Neuronal stem cell (in vitro differentiated cells): ENCODE data around the gene RALGAPA2.

Experiments used
- DNase-seq: peaks from one replicate; pipeline ENCODE4 v3.0.0-alpha.2; 2013; ENCODE audit warnings: low spot score
- H2AFZ ChIP-seq: one replicate; pipeline ENCODE4 v1.6.1; 2013; ENCODE audit warnings: mild to moderate bottlenecking, low read length, inconsistent platforms
- H2AK5ac ChIP-seq: 2 replicates; pipeline ENCODE4 v1.6.1; 2013; ENCODE audit warnings: low read depth, mild to moderate bottlenecking, inconsistent platforms, low read length, moderate library complexity, mixed read lengths
- H2BK120ac ChIP-seq: 2 replicates; pipeline ENCODE4 v1.6.1; 2013; ENCODE audit warnings: low read depth, mild to moderate bottlenecking, inconsistent platforms, low read length, moderate library complexity, mixed read lengths
- H2BK12ac ChIP-seq: one replicate; pipeline ENCODE4 v1.6.1; 2013; ENCODE audit warnings: low read length, inconsistent platforms
- H2BK15ac ChIP-seq: 2 replicates; pipeline ENCODE4 v1.6.1; 2013; ENCODE audit warnings: mild to moderate bottlenecking, low read length, inconsistent platforms, mixed read lengths
- H2BK5ac ChIP-seq: one replicate; pipeline ENCODE4 v1.6.1; 2013; ENCODE audit warnings: inconsistent platforms, mild to moderate bottlenecking, low read length, moderate library complexity
- H3K14ac ChIP-seq: one replicate; pipeline ENCODE4 v1.6.1; 2013; ENCODE audit warnings: low read length, inconsistent platforms
- H3K18ac ChIP-seq: 2 replicates; pipeline ENCODE4 v1.6.1; 2013; ENCODE audit warnings: low read length, inconsistent platforms
- H3K23ac ChIP-seq: 2 replicates; pipeline ENCODE4 v1.6.1; 2013; ENCODE audit warnings: low read depth, mild to moderate bottlenecking, mixed read lengths, low read length, inconsistent platforms; ENCODE audit not compliant: poor library complexity
- H3K27ac ChIP-seq: replicated peaks from 3 replicates; pipeline ENCODE4 v1.5.1; 2013; ENCODE audit warnings: low read length, inconsistent platforms
- H3K27me3 ChIP-seq, 3 experiments: 2 replicates each; pipeline ENCODE4 v1.6.1; 2013; ENCODE audit warnings: low read length in 3 of 3, mild to moderate bottlenecking in 2 of 3, inconsistent platforms in 1 of 3, low read depth in 1 of 3, mixed read lengths in 1 of 3, moderate library complexity in 1 of 3; ENCODE audit not compliant: control insufficient read depth in 3 of 3, insufficient read depth in 3 of 3
- H3K36me3 ChIP-seq, 2 donors: replicated peaks in 1 of 2; 2 replicates each; pipeline ENCODE4 v1.6.1; 2013; ENCODE audit warnings: low read length in 2 of 2; ENCODE audit not compliant: control insufficient read depth in 2 of 2, insufficient read depth in 2 of 2
- H3K4ac ChIP-seq: 2 replicates; pipeline ENCODE4 v1.6.1; 2013; ENCODE audit warnings: inconsistent platforms, mild to moderate bottlenecking, low read length, moderate library complexity
- H3K4me1 ChIP-seq, 2 donors: 1 replicate in 1 of 2; 2 replicates in 1 of 2; pipeline ENCODE4 v1.6.1; 2013; ENCODE audit warnings: low read length in 2 of 2, low read depth in 1 of 2; ENCODE audit not compliant: control insufficient read depth in 2 of 2, insufficient read depth in 1 of 2
- H3K4me2 ChIP-seq: one replicate; pipeline ENCODE4 v1.6.1; 2013; ENCODE audit warnings: mild to moderate bottlenecking, low read length, inconsistent platforms; ENCODE audit not compliant: insufficient read depth, poor library complexity, severe bottlenecking
- H3K4me3 ChIP-seq, 2 donors: 2 replicates each; pipeline ENCODE4 v1.5.1; 2013; ENCODE audit warnings: low read length in 2 of 2, mild to moderate bottlenecking in 2 of 2, inconsistent platforms in 1 of 2, moderate library complexity in 1 of 2
- H3K79me1 ChIP-seq: one replicate; pipeline ENCODE4 v1.6.1; 2013; ENCODE audit warnings: low read depth, mild to moderate bottlenecking, inconsistent platforms, low read length, moderate library complexity
- H3K9ac ChIP-seq: one replicate; pipeline ENCODE4 v1.6.1; 2013; ENCODE audit warnings: mild to moderate bottlenecking, low read depth, low read length, inconsistent platforms; ENCODE audit not compliant: poor library complexity
- H3K9me3 ChIP-seq, 2 donors: replicated peaks in 1 of 2; 2 replicates each; pipeline versions ENCODE3 to v1.6.1; 2013; ENCODE audit warnings: low read length in 2 of 2, mild to moderate bottlenecking in 2 of 2, inconsistent platforms in 1 of 2, low read depth in 1 of 2, mixed read lengths in 1 of 2, moderate library complexity in 1 of 2; ENCODE audit not compliant: control insufficient read depth in 2 of 2, insufficient read depth in 1 of 2
- H4K8ac ChIP-seq: one replicate; pipeline ENCODE4 v1.6.1; 2013; ENCODE audit warnings: low read depth, mild to moderate bottlenecking, inconsistent platforms, low read length, moderate library complexity
- H4K91ac ChIP-seq: one replicate; pipeline ENCODE4 v1.6.1; 2013; ENCODE audit warnings: low read length, low read depth, mild to moderate bottlenecking, inconsistent platforms; ENCODE audit not compliant: poor library complexity
- WGBS, 2 donors: extraction: QIAGEN DNeasy Blood & Tissue Kit; methylation state at CpG; one replicate each; pipeline ENCODE4 v1.1.7; 2013; ENCODE audit warnings: missing lambda C conversion rate in 2 of 2, mixed read lengths in 1 of 2; ENCODE audit not compliant: insufficient read length in 2 of 2, insufficient replicate concordance in 1 of 2; ENCODE audit errors: extremely low coverage in 2 of 2; 5-methylcytosine and 5-hydroxymethylcytosine counted together

Gene RALGAPA2

DNA sequence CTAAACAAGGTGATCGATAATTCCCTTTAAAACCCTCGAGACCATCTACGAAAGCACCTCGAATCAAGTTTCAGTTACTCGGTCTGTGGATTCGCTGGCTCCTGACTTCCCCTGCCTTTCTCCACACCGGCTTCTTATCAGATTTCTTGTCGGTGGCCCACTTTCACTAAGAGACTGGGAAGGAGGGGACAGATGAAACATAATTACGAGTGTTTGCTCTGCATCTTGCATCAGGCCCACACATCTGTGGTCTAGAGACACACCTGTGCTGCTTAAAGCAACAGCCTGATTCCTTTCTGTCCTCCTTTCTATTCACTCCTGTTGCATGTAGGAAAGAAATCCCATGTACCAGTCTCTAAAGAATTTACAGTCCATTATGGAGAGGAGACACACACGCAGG lies 306.8 kb downstream of the RALGAPA2 start:
- H3K4ac ChIP-seq = no peak overlapping the region
- no CpG with 5 or more reads among the region's 10 CpGs for WGBS, 2 donors
- no peak overlapping the region for H2BK15ac ChIP-seq
- no peak overlapping the region for H2BK120ac ChIP-seq
- no peak overlapping the region for H4K8ac ChIP-seq
- no peak overlapping the region for H3K4me3 ChIP-seq
- no peaks in the 10 kb centered on the region for H3K79me1 ChIP-seq
- H3K23ac ChIP-seq = no peak overlapping the region
- H2AFZ ChIP-seq = no peak overlapping the region
- H2AK5ac ChIP-seq = no peak overlapping the region
- no peak overlapping the region for H4K91ac ChIP-seq
- no peak overlapping the region for H3K18ac ChIP-seq
- DNase-seq = no peak
- no peaks in the 10 kb centered on the region for H3K27me3 ChIP-seq
- no peaks in the 10 kb centered on the region for H3K36me3 ChIP-seq
- no peak overlapping the region for H2BK12ac ChIP-seq
- H3K9ac ChIP-seq = no peak overlapping the region
- H3K14ac ChIP-seq = no peak overlapping the region
- no peak overlapping the region for H2BK5ac ChIP-seq
- H3K4me1 ChIP-seq = peaks cover 1 to 16% of the 10 kb centered on the region in 2 donors
- H3K27ac ChIP-seq = no peak overlapping the region
- no peak overlapping the region for H3K4me2 ChIP-seq
- H3K9me3 ChIP-seq = no peaks in the 10 kb centered on the region

DNA sequence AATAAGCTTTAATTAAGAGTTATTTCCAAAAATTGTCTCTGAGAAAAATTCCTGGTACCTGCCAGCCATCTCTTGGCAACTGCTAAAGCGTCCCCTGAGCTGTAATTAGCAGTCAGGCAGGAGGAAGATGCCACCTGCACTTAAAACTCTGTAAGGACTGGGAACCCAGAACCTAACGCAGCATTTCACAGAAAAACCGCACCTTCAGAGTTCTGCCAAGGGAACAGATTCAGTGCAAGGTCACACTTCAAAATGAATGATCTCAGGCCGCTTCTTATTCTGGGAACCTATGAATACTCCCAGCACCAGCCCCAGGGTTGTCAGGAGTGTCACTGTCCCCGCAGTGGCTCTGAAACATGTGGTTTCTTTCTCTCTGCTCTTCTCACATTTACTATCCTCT lies 307.8 kb downstream of the RALGAPA2 start:
- Histone ChIP-seq H2BK5ac (no peak overlapping the region), H2BK12ac (no peak overlapping the region), H3K4me2 (no peak overlapping the region), H3K4ac (no peak overlapping the region), H3K14ac (no peak overlapping the region), H3K36me3 (no peaks in the 10 kb centered on the region), H4K8ac (no peak overlapping the region), H3K4me3 (no peak overlapping the region), H3K9me3 (no peaks in the 10 kb centered on the region), H4K91ac (no peak overlapping the region), H3K27ac (no peak overlapping the region), H3K18ac (no peak overlapping the region), H2AFZ (no peak overlapping the region), H3K9ac (no peak overlapping the region), H2AK5ac (no peak overlapping the region), H3K23ac (no peak overlapping the region), H3K27me3 (peaks cover 0 to 2% (median 0%) of the 10 kb centered on the region in 3 experiments), H2BK120ac (no peak overlapping the region), H3K79me1 (no peaks in the 10 kb centered on the region), H3K4me1 (peaks cover 6 to 7% of the 10 kb centered on the region in 2 donors), H2BK15ac (no peak overlapping the region)
- no CpG with 5 or more reads among the region's 5 CpGs for WGBS, 2 donors
- no peak for DNase-seq

DNA sequence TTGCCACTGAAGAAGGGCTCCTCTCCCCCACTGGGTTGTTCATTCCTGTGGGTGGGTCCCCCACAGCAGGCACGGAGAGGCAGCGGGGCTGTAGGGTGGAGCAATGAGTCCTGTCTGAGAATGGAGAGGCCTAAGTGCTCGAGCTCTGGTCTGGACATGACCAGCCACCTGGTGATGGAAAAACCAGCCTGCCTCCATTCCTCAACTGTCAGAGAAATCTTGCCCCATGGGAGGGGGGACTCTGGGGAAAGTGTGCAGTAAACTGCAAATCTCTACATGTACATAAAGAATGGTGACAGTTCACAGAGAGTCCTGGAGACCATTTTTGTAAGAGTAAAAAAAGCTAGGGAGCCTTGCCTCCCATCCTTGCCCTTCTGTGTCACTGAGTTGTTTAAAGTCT lies 310.5 kb downstream of the RALGAPA2 start:
- no peak overlapping the region for H4K91ac ChIP-seq
- no peak overlapping the region for H3K27ac ChIP-seq
- no peak overlapping the region for H3K4ac ChIP-seq
- no peak overlapping the region for H3K4me3 ChIP-seq
- no peak overlapping the region for H3K9ac ChIP-seq
- no peak overlapping the region for H4K8ac ChIP-seq
- peaks cover 0 to 6% of the 10 kb centered on the region in 2 donors for H3K4me1 ChIP-seq
- H3K18ac ChIP-seq = no peak overlapping the region
- H2BK120ac ChIP-seq = no peak overlapping the region
- no peak overlapping the region for H3K23ac ChIP-seq
- no peak overlapping the region for H2AK5ac ChIP-seq
- no peak for DNase-seq
- no peak overlapping the region for H2BK5ac ChIP-seq
- H3K14ac ChIP-seq = no peak overlapping the region
- H3K27me3 ChIP-seq = peaks cover 0 to 19% (median 0%) of the 10 kb centered on the region in 3 experiments
- H3K4me2 ChIP-seq = no peak overlapping the region
- no CpG with 5 or more reads among the region's 3 CpGs for WGBS, 2 donors
- H3K79me1 ChIP-seq = no peaks in the 10 kb centered on the region
- no peak overlapping the region for H2BK12ac ChIP-seq
- H2AFZ ChIP-seq = no peak overlapping the region
- H3K9me3 ChIP-seq = no peaks in the 10 kb centered on the region
- H2BK15ac ChIP-seq = no peak overlapping the region
- H3K36me3 ChIP-seq = no peaks in the 10 kb centered on the region

DNA sequence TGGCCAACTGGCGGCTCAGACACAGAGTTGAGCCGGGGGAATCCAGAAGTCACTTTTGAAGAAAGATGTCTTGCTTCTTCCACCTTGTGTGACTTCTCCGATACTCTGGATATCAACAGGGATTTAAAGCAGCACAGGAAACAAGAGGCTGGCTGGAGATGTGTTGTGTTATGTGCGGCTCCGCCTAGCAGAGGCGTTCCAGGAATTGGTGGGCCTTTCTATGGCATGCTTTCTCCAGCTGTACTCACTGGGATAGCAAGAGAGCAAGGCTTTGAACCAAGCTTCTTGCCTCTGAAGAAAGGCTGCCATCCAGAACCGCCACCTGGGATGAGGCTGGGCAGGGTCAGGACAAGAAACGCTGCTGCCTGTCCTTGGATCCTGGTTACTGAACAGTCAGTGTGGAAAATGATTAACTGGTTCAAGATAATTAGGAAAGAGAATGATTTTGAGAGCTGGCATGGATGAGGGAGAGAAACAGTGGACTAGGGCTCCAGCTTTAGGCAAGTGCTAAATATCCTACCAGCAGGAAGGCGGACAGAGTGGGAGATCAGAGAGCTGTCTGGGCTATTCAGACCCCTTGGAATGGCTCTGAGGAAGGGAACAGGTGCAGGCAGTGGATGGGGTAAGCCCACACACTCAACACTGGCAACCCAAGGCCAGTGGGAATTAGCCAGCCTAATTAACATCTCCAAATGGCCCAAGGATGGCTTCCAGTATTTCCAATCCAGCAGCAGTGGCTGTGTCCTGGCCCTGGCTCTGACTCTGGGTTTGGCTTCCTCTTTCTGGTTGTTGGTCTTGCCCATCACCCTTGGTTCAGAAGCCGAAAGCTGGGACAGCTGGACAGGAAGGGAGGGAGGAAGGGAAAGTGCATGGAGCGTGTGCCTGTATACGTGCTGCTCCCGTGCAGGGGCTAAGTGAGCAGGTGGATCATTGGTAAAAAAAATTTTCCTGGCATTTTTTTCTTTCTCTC lies 312.6 kb downstream of the RALGAPA2 start:
- no peak for DNase-seq
- H3K27ac ChIP-seq = no peak overlapping the region
- WGBS, 2 donors = no CpG with 5 or more reads among the region's 13 CpGs
- H3K36me3 ChIP-seq = no peaks in the 10 kb centered on the region
- peak overlapping the region; percentile 42 for H3K14ac ChIP-seq
- no peaks in the 10 kb centered on the region for H3K9me3 ChIP-seq
- no peak overlapping the region for H3K4ac ChIP-seq
- H2AFZ ChIP-seq = no peak overlapping the region
- no peak overlapping the region for H2BK15ac ChIP-seq
- peaks cover 17 to 21% of the 10 kb centered on the region in 2 donors for H3K4me1 ChIP-seq
- no peak overlapping the region for H2BK12ac ChIP-seq
- H2BK120ac ChIP-seq = no peak overlapping the region
- peaks cover 0 to 24% (median 0%) of the 10 kb centered on the region in 3 experiments for H3K27me3 ChIP-seq
- H2AK5ac ChIP-seq = peak overlapping the region; percentile 14
- H3K4me2 ChIP-seq = no peak overlapping the region
- no peak overlapping the region for H3K9ac ChIP-seq
- H3K23ac ChIP-seq = no peak overlapping the region
- H3K18ac ChIP-seq = no peak overlapping the region
- H2BK5ac ChIP-seq = no peak overlapping the region
- H4K8ac ChIP-seq = no peak overlapping the region
- H4K91ac ChIP-seq = no peak overlapping the region
- no peaks in the 10 kb centered on the region for H3K79me1 ChIP-seq
- H3K4me3 ChIP-seq = no peak overlapping the region
